Measurements from ENCODE around the gene EGFL7.
A peak's percentile ranks its signal among the peaks of the same experiment; 100 is the strongest.

The EGFL7 gene

DNA sequence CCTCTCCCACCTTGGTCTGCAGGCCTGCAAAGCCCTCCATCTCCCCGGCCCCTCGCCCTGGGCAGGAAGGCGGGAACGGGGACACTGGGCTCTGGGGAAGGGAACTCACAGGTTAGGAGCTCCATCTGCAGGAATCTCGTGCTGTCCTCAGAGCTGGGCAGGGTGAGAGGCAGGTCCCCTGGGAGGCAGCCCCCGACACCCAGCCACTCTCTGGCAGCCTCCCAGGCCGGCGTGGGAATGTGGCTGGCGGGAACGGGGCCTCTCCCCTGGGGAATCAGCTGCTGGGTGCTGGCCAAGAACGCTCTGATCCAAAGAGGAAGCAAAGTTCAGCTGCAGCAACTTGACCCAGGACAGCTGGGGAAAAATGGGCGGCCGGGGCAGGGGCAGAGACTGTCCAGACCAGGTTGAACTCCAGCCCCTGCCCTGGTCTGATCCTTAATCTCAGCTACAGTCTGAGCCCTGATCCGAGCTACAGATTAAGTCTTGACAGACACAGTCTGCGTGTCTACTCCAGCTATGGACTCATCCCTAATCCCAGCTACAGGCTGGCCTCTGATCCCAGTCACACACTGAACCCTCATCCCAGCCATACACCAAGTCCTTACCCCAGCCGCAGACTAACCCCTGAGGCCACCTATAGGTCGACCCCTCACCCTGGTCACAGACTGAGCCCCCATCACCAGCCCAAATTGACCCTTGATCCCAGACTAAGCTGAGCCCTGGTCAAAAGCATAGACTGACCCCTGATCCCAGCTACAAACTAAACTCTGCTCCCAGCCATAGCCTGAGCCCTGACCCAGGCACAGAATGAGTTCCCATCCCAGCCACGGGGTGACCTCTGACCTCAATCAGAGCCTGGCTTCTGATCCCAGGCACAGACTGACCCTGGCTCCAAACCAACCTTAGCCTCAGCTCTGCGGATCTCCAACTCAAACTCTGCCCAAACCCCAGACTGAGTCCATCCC lies 37.3 kb upstream of the EGFL7 start (continued):
- peak; percentile 41; the same call in 1 of the 2 replicates for TF ChIP-seq ZBTB48 (tag by site-specific recombination; IDR thresholded peaks at IDR 0.05)
- TF ChIP-seq, protein P1, sequence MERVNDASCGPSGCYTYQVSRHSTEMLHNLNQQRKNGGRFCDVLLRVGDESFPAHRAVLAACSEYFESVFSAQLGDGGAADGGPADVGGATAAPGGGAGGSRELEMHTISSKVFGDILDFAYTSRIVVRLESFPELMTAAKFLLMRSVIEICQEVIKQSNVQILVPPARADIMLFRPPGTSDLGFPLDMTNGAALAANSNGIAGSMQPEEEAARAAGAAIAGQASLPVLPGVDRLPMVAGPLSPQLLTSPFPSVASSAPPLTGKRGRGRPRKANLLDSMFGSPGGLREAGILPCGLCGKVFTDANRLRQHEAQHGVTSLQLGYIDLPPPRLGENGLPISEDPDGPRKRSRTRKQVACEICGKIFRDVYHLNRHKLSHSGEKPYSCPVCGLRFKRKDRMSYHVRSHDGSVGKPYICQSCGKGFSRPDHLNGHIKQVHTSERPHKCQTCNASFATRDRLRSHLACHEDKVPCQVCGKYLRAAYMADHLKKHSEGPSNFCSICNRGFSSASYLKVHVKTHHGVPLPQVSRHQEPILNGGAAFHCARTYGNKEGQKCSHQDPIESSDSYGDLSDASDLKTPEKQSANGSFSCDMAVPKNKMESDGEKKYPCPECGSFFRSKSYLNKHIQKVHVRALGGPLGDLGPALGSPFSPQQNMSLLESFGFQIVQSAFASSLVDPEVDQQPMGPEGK (tag by site-specific recombination; IDR thresholded peaks at IDR 0.05) = peak; percentile 73
- TF ChIP-seq ZNF391 (tag by site-specific recombination; IDR thresholded peaks at IDR 0.05; ENCODE audit: borderline replicate concordance, low read depth) = no peak
- TF ChIP-seq ZNF433 (tag by site-specific recombination; IDR thresholded peaks at IDR 0.05; ENCODE audit: low read depth) = no peak
- TF ChIP-seq, protein P2, sequence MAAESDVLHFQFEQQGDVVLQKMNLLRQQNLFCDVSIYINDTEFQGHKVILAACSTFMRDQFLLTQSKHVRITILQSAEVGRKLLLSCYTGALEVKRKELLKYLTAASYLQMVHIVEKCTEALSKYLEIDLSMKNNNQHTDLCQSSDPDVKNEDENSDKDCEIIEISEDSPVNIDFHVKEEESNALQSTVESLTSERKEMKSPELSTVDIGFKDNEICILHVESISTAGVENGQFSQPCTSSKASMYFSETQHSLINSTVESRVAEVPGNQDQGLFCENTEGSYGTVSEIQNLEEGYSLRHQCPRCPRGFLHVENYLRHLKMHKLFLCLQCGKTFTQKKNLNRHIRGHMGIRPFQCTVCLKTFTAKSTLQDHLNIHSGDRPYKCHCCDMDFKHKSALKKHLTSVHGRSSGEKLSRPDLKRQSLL (tag by site-specific recombination; IDR thresholded peaks at IDR 0.05) = no peak
- no peak for TF ChIP-seq ZNF248 (tag by site-specific recombination; IDR thresholded peaks at IDR 0.05)
- TF ChIP-seq ZNF132 (tag by site-specific recombination; IDR thresholded peaks at IDR 0.05; ENCODE audit: borderline replicate concordance) = no peak
- no peak for TF ChIP-seq ZNF311 (tag by site-specific recombination; IDR thresholded peaks at IDR 0.05; ENCODE audit: borderline replicate concordance)
- TF ChIP-seq ZNF202 (tag by site-specific recombination; IDR thresholded peaks at IDR 0.05; ENCODE audit: borderline replicate concordance) = no peak
- no peak for TF ChIP-seq ZSCAN18 (tag by site-specific recombination; IDR thresholded peaks at IDR 0.05)
- TF ChIP-seq ZNF837 (tag by site-specific recombination; IDR thresholded peaks at IDR 0.05) = no peak
- TF ChIP-seq GFI1B (tag by site-specific recombination; IDR thresholded peaks at IDR 0.05) = no peak
- peak; percentile 46; the same call in 1 of the 2 replicates for TF ChIP-seq BCL11B (tag by site-specific recombination; IDR thresholded peaks at IDR 0.05; ENCODE audit: low read depth)
- TF ChIP-seq, protein P3, sequence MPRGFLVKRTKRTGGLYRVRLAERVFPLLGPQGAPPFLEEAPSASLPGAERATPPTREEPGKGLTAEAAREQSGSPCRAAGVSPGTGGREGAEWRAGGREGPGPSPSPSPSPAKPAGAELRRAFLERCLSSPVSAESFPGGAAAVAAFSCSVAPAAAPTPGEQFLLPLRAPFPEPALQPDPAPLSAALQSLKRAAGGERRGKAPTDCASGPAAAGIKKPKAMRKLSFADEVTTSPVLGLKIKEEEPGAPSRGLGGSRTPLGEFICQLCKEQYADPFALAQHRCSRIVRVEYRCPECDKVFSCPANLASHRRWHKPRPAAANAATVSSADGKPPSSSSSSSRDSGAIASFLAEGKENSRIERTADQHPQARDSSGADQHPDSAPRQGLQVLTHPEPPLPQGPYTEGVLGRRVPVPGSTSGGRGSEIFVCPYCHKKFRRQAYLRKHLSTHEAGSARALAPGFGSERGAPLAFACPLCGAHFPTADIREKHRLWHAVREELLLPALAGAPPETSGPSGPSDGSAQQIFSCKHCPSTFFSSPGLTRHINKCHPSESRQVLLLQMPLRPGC (tag by site-specific recombination; IDR thresholded peaks at IDR 0.05) = no peak
- no peak for TF ChIP-seq ZSCAN4 (tag by site-specific recombination; IDR thresholded peaks at IDR 0.05)
- TF ChIP-seq, protein P4, sequence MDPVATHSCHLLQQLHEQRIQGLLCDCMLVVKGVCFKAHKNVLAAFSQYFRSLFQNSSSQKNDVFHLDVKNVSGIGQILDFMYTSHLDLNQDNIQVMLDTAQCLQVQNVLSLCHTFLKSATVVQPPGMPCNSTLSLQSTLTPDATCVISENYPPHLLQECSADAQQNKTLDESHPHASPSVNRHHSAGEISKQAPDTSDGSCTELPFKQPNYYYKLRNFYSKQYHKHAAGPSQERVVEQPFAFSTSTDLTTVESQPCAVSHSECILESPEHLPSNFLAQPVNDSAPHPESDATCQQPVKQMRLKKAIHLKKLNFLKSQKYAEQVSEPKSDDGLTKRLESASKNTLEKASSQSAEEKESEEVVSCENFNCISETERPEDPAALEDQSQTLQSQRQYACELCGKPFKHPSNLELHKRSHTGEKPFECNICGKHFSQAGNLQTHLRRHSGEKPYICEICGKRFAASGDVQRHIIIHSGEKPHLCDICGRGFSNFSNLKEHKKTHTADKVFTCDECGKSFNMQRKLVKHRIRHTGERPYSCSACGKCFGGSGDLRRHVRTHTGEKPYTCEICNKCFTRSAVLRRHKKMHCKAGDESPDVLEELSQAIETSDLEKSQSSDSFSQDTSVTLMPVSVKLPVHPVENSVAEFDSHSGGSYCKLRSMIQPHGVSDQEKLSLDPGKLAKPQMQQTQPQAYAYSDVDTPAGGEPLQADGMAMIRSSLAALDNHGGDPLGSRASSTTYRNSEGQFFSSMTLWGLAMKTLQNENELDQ (tag by site-specific recombination; IDR thresholded peaks at IDR 0.05; ENCODE audit: low read depth) = no peak
- TF ChIP-seq HIC1 (tag by site-specific recombination; IDR thresholded peaks at IDR 0.05) = no peak
- TF ChIP-seq PRDM6 (tag by site-specific recombination; IDR thresholded peaks at IDR 0.05) = no peak
- TF ChIP-seq ZNF398 (tag by site-specific recombination; IDR thresholded peaks at IDR 0.05) = no peak
- TF ChIP-seq ZFP41 (tag by site-specific recombination; IDR thresholded peaks at IDR 0.05; ENCODE audit: borderline replicate concordance) = no peak
- TF ChIP-seq TRIM28 (IDR thresholded peaks at IDR 0.05; ENCODE audit: borderline replicate concordance, low read length) = no peak

Data from HEK293 (cell line).